ENCODE results near the gene TIE1. TPM values are rescaled to one million over a fixed set of nuclear protein-coding genes. Genes with fewer than 3 reads are reported as not detected.

TIE1 gene
- total RNA-seq, 1 donor from 2014 or later = not detected

DNA sequence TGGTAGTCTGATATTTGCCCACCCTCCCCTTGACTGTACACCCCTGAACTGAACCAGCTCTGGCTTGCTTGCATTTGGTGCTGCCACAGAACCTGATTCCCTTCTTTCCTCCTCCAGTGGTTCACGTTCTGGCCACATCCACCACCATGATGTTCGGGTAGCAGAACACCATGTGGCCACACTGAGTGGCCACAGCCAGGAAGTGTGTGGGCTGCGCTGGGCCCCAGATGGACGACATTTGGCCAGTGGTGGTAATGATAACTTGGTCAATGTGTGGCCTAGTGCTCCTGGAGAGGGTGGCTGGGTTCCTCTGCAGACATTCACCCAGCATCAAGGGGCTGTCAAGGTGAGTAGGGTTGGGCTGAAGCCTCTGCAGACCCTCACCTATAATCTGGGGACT is 59.8 kb downstream of the TIE1 start:
- ChIA-PET POLR2A (no interaction called here), CTCF (no interaction called here)
- Mint-ChIP-seq H3K27me3 (no peaks in the 10 kb centered on the region), H3K4me3 (no peak overlapping the region), H3K36me3 (ENCODE audit: low read depth) (peaks cover 53% of the 10 kb centered on the region), H3K9me3 (no peaks in the 10 kb centered on the region), H3K4me1 (peaks cover 23% of the 10 kb centered on the region), H3K27ac (no peak overlapping the region)
- intact Hi-C loops (cut with micrococcal nuclease) = loop anchor here (10.0 kb wide), 1 partner anchor 676 kb away; the partner anchor contains the start of gene YBX1
- no peak for DNase-seq
- TF ChIP-seq, protein P1, sequence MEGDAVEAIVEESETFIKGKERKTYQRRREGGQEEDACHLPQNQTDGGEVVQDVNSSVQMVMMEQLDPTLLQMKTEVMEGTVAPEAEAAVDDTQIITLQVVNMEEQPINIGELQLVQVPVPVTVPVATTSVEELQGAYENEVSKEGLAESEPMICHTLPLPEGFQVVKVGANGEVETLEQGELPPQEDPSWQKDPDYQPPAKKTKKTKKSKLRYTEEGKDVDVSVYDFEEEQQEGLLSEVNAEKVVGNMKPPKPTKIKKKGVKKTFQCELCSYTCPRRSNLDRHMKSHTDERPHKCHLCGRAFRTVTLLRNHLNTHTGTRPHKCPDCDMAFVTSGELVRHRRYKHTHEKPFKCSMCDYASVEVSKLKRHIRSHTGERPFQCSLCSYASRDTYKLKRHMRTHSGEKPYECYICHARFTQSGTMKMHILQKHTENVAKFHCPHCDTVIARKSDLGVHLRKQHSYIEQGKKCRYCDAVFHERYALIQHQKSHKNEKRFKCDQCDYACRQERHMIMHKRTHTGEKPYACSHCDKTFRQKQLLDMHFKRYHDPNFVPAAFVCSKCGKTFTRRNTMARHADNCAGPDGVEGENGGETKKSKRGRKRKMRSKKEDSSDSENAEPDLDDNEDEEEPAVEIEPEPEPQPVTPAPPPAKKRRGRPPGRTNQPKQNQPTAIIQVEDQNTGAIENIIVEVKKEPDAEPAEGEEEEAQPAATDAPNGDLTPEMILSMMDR (IDR thresholded peaks at IDR 0.05) = no peak
- no peak for ATAC-seq (ENCODE audit: low read depth)

DNA sequence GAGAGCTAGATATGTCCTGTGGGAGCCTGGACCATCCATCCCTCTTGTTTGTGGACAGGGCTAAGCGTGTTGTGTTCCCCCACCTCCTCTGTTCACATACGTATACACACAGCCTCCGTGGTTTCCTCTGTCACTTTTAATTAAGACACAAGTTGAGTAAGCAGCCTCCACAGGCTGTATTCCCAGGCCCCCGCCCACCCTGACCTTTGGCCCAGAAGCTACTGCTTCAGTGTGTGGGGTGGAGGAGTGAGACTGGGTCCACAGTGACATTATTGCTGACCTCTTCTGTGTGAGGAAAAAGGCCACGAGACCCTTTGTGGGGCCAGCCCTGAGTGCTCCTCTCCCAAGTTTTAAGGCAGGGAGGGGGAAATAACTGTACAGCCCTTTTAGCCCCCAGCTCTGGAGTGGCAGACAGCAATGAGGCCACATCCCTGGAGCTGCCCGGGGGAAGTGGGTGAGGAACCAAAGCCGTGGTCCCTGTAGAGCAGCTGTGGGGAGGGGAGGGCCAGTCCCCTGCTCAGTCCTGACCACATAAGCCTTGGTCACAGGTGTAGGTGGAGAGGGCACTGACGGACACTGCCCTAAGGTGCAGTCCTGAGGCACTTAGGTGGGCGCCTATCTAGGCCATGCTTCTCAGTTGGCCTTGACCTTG is 62.6 kb downstream of the TIE1 start:
- TF ChIP-seq, protein P1 (IDR thresholded peaks at IDR 0.05) = no peak
- Mint-ChIP-seq H3K9me3 (no peaks in the 10 kb centered on the region), H3K36me3 (ENCODE audit: low read depth) (peaks cover 64% of the 10 kb centered on the region), H3K27ac (no peak overlapping the region), H3K27me3 (no peaks in the 10 kb centered on the region), H3K4me3 (no peak overlapping the region), H3K4me1 (peaks cover 35% of the 10 kb centered on the region)
- ATAC-seq (ENCODE audit: low read depth) (no peak), DNase-seq (no peak)
- ChIA-PET CTCF (interaction anchor here (1.9 kb wide), 1 partner anchor 51 kb away, joined by 5 read pairs; no protein-coding TSS in a partner anchor), POLR2A (interaction anchor here (0.5 to 0.6 kb wide), 2 partner anchors 8 to 14 kb away, joined by 5 to 6 read pairs; no protein-coding TSS in a partner anchor)
- intact Hi-C loops (cut with micrococcal nuclease) = loop anchor here (10.0 kb wide), 1 partner anchor 679 kb away; the partner anchor contains the start of gene YBX1

DNA sequence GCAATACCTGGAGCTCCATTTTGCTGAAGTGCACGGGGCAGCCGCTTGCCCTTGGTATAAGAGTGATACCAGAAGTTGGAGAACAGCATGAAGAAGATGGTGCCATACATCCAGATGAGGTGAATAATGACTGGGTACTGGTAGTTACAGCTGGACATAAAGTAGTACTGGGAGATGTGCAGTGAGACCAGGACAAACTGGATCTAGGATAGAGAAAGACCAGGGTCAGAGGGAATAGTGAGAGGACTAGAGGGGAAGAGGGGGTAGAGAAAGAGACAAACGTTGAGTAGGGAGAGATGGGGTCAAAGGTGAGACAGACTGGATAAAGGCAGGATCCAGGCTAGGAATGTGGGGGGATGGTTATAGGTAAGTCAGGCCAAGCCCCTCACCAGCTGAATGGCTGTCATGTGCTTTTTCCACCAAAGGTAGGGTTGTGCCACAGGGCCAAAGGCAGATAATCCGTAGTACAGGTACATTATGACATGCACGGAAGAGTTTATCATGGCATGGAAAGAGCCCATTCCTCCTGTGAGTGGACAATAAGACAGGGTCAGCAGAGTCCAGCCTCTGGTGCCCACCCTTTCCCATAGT is 63.2 kb downstream of the TIE1 start:
- peaks cover 64% of the 10 kb centered on the region for H3K36me3 Mint-ChIP-seq (ENCODE audit: low read depth)
- no peak overlapping the region for H3K4me3 Mint-ChIP-seq

DNA sequence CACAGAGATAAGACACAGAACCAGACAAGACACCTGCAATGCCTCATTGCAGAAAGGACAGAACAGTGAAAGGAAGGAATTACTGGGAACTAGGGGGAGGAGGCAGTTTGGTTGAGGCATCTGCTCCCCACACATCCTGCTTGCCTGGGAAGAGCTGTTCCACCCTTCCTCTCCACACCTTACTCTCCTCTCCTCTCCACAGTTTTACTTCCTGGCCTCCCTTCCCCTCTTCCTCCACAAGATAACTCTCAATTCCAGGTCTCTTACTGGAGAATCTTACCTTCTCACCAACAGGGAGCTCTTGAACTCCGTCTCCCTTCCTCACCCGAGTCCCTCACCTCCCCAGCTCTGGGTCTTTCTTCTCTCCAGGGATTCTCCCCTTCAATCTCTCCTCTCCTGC is 64.9 kb downstream of the TIE1 start:
- Mint-ChIP-seq H3K27me3 (no peaks in the 10 kb centered on the region), H3K27ac (peak overlapping the region; percentile 43), H3K36me3 (ENCODE audit: low read depth) (peaks cover 68% of the 10 kb centered on the region), H3K4me1 (peaks cover 37% of the 10 kb centered on the region), H3K9me3 (no peaks in the 10 kb centered on the region), H3K4me3 (peak overlapping the region; percentile 88)
- intact Hi-C loops (cut with micrococcal nuclease) = loop anchor here (10.0 kb wide), 1 partner anchor 681 kb away; the partner anchor contains the start of gene YBX1
- ChIA-PET CTCF (interaction anchor here (1.9 kb wide), 1 partner anchor 49 kb away, joined by 5 read pairs; no protein-coding TSS in a partner anchor), POLR2A (no interaction called here)
- TF ChIP-seq, protein P1 (IDR thresholded peaks at IDR 0.05) = no peak
- no peak for ATAC-seq (ENCODE audit: low read depth)
- no peak for DNase-seq

More for the DNA sequence above, 63.2 kb downstream of the TIE1 start:
- H3K27me3 Mint-ChIP-seq = no peaks in the 10 kb centered on the region
- DNase-seq = no peak
- no peak overlapping the region for H3K27ac Mint-ChIP-seq
- H3K9me3 Mint-ChIP-seq = no peaks in the 10 kb centered on the region
- no peak for ATAC-seq (ENCODE audit: low read depth)
- intact Hi-C loops (cut with micrococcal nuclease) = loop anchor here (10.0 kb wide), 1 partner anchor 679 kb away; the partner anchor contains the start of gene YBX1
- TF ChIP-seq, protein P1 (IDR thresholded peaks at IDR 0.05) = no peak
- H3K4me1 Mint-ChIP-seq = peaks cover 39% of the 10 kb centered on the region
- POLR2A ChIA-PET = interaction anchor here (0.5 to 0.6 kb wide), 2 partner anchors 9 to 13 kb away, joined by 5 to 6 read pairs; no protein-coding TSS in a partner anchor
- CTCF ChIA-PET = interaction anchor here (1.9 kb wide), 1 partner anchor 50 kb away, joined by 5 read pairs; no protein-coding TSS in a partner anchor

DNA sequence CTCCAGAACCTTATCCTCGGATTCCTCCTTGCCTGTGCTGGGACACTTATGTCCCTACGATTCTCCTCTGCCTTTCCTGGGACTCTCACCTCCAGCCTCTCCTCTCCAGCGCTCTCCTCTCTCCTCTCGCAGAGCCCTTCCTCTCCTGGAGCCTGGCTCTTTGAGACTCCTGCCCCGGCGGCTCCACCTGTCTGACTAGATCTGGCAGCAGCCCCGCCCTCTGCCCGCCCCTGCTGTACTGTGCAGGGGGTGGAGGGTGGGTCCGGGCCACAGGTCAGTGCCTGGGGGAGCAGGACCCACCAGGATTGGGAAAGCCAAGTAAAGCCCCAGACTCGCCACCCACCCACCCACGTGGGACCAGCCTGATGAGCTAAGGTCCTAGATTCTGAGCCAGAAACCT is 65.4 kb downstream of the TIE1 start:
- intact Hi-C loops (cut with micrococcal nuclease) = loop anchor here (10.0 kb wide), 1 partner anchor 681 kb away; the partner anchor contains the start of gene YBX1
- Mint-ChIP-seq H3K36me3 (ENCODE audit: low read depth) (peaks cover 63% of the 10 kb centered on the region), H3K4me1 (peaks cover 42% of the 10 kb centered on the region), H3K27me3 (no peaks in the 10 kb centered on the region), H3K9me3 (no peaks in the 10 kb centered on the region), H3K27ac (peak overlapping the region; percentile 43), H3K4me3 (peak overlapping the region; percentile 88)
- ATAC-seq (ENCODE audit: low read depth) (no peak), DNase-seq (no peak)
- ChIA-PET CTCF (no interaction called here), POLR2A (interaction anchor here (0.6 to 1.2 kb wide), 2 partner anchors 17 to 91 kb away, joined by 3 read pairs; no protein-coding TSS in a partner anchor)
- TF ChIP-seq, protein P1 (IDR thresholded peaks at IDR 0.05) = no peak

Measured in activated B cell treated with CpG ODN at 0.5 μM for 24 hours (primary cell).